Stimulated activated CD4-positive, alpha-beta T cell treated with anti-CD3 and anti-CD28 coated beads, Interleukin-4, amount 100 ng/mL, for 24 hours (primary cell): Measurements from ENCODE around the gene OBI1.

Experiments used
- DNase-seq: peaks from one replicate; pipeline ENCODE4 v3.0.0-alpha.2; 2020

The OBI1 gene

DNA sequence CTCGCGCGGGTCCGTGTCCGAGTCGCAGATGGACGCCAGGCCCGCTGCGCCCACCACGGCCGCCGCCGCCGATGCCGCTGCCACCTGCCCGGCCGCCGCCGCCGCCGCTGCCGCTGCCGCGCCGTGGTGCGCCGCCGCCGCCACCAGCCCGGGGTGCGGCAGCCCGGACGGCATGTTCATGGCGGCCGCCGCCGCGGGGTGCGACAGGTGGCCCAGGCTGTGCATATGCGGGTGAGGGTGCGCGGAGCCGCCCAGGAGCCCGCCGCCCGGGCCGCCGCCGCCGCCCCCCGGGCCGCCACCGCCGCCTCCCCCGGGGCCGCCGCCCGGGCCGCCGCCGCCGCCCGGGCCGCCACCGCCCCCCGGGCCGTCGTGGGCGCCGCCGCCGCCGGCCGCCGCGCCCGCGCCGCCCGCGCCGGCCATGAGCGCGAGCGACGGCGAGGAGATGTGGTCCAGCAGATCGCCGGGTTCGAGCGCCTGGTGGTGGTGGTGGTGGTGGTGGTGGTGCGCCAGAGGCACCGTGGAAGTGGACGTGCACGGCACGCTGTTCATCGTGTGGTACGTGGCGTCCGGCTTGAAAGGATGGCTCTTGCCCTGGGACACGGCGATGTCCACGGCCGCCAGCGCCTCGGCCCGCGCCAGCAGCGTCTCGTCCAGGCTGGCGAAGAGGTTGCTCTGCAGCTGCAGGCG lies 56.9 kb downstream of the OBI1 start:
- no peak for DNase-seq

- no peak for DNase-seq
Measured at GRCh38 chr13:78601124-78601873, 57.7 kb downstream of the OBI1 start.

- DNase-seq, result no peak
Measured at GRCh38 chr13:78600280-78600883, 58.6 kb downstream of the OBI1 start.

- no peak for DNase-seq
Measured at GRCh38 chr13:78599645-78600279, 59.2 kb downstream of the OBI1 start.

DNA sequence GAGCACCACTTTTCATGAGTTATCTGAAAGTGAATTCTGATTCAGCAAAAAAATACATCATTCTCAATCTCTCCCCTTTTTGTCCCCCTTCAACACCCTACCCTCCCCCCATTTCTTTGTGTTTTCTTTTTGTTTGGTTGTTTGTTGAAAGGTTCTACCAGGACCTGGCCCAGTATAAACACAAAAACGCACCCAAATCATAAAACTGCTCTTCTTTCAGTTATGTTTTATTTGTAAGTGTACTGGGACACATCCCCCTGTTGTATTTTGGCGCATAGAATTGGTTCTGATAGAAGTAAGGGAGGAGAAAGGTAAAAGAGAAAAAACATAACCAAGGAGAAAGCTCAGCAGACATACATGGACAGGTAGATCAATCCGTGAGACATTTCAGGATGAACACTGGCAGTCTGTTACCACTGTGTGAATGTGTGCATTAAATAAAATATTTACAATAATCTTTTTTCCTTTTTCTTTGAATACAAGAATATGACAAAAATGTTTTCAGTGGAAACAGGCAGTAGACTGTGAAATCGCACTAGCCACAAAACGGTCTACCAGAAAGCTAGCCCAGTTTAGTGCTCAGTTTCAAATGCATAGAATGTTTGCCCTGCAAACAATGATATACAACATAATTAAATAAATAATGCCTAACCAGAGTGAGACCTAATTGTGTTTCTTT lies 59.9 kb downstream of the OBI1 start:
- DNase-seq, result no peak

GRCh38 chr13:78598116-78598781 lies 60.7 kb downstream of the OBI1 start:
- DNase-seq, result no peak

DNA sequence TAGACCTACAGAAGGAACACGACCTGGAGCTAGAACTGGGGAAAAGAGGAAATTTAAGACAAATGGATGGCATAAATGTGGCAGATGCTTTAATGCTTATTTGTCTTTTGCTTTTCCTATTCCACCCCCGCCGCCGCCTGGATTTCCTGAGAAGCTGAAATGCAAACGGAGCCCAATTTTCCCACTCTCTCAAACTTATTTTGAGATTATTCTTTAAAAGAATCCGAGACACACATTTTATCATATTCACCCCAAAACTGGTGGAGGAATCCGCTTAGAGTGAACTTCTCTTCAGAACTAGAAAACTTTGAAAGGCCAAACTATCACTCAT lies 61.4 kb downstream of the OBI1 start:
- no peak for DNase-seq

- no peak for DNase-seq
Measured at GRCh38 chr13:78596736-78597601, 62.0 kb downstream of the OBI1 start.

DNA sequence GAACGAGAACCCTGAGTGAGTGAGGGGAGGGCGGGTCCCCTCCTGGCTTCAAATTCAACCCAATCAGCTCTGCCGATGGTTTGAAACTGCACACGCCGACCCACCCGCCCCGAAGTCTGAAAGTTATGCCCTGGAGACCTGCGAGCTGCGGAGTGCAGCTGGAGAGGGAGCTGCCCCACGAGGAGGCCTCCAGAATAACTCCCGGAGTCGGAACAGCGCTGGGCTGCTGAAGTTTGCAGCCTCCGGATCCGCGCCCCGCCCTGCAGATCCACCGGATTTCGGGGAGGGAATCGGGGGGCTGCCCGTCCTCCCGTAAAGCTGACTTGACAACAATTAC lies 62.6 kb downstream of the OBI1 start:
- DNase-seq, result no peak

DNA sequence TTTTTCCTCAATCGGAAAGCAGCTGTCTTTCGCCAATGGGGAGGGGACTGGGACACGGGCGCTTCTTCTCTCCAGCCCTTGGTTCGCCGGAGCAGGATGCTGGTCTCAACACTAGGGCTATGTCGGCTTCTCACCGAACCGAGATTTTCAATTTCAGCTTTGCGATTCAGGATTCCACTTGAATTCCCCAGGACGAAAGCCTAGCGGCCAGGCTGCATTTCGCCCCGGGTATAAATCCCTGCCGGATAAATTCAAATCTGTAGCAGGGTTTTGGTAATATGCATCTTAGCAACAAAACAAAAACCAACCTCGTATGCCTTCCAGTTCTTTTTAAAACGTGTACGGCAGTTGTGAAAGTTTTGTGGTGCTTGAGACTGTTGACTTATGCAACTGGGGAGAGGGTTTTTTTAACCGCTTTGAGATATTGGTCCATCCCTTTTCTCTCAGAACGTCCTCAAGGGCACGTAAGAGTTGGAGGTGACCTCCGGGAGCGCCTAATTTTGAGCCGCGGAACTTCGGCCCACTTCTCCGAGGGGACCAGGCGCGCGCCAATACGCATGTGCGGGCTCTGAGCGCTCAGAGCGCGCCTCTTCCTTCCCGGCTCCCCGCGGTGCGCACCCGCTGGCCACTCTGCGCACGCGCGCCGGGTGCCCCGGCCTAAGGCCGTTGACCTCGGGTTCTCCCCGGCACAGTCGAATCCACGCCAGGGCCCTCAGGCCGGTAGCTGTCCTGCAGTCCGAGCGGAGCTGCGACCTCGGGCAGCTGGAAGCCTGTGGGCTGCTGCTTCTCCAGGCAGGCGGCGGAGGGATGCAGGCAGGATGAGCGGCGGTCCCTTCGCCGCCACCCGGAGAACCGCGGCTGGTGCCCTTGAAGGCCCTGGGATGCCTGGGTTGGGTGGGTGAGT lies 63.2 kb downstream of the OBI1 start:
- no peak for DNase-seq

DNA sequence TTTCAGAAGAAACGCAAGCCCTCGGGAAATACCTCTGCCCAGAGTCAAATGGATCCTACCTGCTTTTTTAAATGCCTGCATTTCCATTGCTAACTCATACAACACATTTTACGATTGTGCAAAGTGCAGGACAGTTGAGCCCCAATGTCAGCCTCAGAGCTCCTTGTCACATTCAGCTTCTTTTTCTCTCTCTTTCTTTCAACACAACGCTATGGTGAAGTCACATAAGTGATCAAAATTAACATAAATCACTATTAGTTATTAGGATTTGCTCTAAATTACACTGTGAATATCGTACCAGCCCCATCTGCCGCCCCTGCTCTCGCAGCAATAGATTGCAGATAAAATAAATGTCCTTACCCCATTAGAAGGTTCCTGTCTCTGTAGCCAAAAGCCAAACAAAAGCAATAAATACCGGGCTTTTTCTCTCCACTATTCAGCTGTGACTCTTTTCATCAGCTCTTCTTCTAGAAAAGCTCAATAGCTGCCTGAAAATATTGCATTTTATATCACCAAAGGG lies 64.4 kb downstream of the OBI1 start:
- no peak for DNase-seq

DNA sequence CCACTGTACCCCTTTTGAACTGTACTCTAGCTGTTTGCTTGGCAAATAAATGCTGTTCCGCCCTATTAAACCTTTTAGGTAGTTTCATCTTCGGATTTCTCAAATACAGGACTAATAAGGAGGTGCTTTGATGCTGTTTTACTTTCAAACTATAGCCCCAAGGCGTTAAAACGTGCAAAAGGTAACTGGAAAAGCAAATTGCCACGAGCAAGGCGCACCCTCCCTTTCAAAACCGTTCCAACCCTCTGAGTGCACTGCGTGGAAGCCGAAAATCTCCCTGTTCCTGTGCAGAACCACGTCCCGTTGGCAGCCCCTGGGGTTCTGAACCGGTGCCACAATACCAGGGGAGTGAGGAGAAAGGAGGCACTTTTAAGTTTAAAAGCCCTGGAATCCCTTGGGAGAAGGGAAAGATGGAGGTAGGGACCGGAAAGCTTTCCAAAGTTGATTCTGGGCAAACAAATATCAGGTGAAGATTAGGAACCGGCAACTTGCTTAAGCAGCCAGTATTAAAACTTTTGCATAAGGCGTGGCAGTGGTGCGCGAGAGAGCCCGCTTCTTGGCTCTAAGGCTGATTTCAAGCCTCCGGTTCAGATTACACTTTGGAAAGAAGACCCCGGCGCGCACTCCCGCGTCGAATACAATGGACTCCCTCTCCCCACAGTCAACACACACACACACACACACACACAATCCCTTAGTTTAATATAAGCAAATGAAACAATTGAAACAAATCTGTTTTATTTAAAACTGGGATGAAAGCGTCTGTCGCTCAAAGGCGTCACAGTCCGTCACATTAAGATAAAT lies 65.1 kb downstream of the OBI1 start:
- no peak for DNase-seq

GRCh38 chr13:78593129-78593528 lies 65.8 kb downstream of the OBI1 start:
- no peak for DNase-seq

- no peak for DNase-seq
Measured at GRCh38 chr13:78592584-78592983, 66.4 kb downstream of the OBI1 start.

GRCh38 chr13:78589206-78589605 lies 69.7 kb downstream of the OBI1 start:
- no peak for DNase-seq

DNA sequence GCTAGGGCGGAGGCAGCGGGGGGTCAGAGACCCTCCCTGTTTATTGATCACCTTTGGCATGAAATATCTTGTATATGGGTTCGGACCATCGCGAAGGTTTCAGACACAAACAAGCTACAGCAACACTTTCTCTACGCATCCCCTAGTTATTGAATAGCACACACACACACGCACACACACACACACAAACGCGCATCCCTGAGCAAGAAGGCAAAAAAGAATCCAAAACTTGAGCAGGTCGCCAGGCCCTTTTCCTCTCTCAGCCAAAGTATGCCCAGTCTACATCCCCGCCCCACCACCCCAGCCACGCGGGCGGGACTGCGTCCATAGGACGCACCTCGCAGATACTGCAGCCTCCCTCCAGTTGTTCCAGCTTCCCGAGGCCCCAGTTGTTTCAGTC lies 71.6 kb downstream of the OBI1 start:
- no peak for DNase-seq

DNA sequence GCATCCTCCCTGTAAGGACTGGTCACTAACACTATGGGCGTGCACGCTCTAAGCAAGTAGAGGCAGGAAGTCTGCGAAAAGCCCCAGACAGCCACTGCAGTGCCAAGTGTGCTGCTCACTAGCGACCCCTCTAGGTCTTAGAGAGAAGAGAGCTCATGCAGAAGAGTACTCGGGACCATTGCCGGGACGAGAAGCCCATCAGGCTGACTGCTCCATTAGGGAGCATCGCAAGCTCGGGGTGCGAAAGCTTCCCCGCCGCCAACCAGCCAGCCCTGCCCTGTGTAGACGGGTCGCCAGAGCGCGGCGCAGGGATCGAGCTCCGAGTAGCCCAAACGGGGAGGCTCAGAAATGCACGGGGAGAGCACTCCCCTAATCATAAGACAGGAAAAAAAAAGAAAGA lies 72.2 kb downstream of the OBI1 start:
- no peak for DNase-seq

GRCh38 chr13:78576261-78576660 lies 82.7 kb downstream of the OBI1 start:
- no peak for DNase-seq

DNA sequence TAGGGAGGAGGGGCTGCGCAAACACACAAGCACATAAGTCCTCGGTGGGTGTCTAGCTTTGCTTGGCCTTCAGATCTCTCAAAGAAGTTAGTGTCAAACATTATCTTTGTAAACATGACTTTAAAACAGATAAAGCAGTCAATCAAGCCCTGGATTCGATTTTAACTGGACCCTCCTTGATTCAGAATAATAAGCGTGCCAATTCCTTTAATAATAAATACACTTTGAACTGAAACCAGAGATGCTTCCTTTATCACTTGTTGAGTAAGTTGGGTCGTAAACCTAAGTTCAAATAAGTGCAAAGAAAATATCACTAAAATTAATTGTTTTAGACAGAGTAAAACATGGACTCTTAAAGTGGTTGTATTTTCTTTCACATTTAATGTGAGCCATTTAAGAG lies 86.5 kb downstream of the OBI1 start:
- DNase-seq, result no peak

DNA sequence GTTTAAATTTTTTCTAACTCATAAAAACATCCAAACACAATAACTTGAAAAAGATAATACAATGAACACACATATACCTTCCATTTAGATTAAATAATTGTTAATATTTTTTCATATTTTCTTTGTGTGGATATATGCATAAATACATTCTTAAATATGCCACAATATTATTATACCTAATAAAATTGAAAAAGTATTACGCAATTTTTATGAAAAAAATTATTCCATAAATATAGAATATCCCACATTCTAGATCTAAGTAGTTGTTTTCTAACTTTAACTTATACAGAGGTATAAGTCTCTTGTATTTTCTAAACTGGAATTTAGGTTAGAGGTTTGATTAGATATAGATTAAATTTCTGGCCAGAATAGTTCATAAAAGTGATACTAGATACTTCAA lies 89.9 kb downstream of the OBI1 start:
- DNase-seq, result no peak
